ENCODE measurements around the gene DBF4.
"Not testable (repeated sequence)": the region's sequence is repeated elsewhere in the genome, so short reads cannot be mapped to it uniquely, and the experiment has no call there.

DBF4 gene

DNA sequence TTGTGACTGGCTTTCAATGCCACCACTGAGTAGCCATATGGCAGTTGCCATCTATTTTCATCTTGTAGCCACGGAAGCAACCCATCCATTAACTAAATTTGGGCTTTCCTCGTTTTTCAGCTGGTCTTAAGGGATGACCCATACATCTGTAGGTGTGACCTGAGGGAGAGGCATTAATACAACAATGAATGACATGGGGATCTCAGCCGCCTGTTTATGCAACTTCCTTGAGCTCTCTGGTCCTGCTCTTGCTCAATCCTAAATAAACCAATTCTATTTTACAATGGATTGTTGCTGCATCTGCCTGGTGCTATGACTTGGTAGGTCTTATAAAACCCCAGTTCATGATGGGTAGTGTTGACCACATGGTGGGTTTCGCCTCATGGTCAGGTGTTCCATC is 35.8 kb downstream of the DBF4 start:
- TF ChIP-seq JUND (IDR thresholded peaks at IDR 0.05; ENCODE audit: low read depth): no peak
- no peak for DNase-seq (ENCODE audit: low read depth in 1 of 2, low spot score in 1 of 2)
- in situ Hi-C loops (cut with HindIII; ENCODE audit: low pct_unique_long_range_greater_than_20kb, low sequenced_read_pairs): no loop called here

DNA sequence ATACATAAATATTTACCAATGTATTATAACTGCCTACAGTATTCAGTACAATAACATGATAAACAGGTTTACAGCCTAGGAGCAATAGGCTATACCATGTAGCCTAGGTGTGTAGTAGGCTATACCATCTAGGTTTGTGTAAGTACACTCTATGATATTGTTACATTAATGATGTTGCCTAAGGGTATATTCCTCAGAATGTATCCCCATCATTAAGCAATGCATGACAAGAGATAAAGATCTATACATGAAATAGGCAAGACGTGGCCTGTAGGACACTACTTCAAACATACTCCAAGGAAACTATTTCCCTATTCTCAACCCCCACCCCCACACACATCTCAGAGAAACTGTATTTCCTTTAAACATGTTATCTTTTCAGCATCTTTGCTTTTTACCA is 42.4 kb downstream of the DBF4 start:
- peak in 1 of 2 experiments; percentile 29 for DNase-seq (ENCODE audit: low read depth in 1 of 2, low spot score in 1 of 2)
- in situ Hi-C loops (cut with HindIII; ENCODE audit: low pct_unique_long_range_greater_than_20kb, low sequenced_read_pairs): no loop called here

DNA sequence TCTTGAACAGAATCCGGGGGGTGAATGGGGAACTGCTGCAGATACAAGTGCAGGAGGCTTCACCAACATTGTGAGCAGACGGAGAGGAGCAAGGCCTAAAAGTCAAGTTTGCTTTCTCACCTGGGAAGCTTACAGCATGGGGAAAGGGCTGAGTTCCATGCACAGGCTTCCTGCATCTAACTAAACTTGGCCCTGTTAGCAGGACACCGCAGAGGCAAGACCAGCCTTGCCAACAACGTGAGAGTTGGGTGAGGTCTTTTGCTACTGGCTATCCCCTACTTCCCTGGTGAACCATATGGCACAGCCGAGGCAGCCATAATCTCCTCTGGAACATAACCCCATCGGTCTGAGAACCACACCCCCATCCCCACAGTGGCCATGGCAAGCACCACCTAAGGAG is 43.6 kb downstream of the DBF4 start:
- in situ Hi-C loops (cut with HindIII; ENCODE audit: low pct_unique_long_range_greater_than_20kb, low sequenced_read_pairs): no loop called here
- no peak for TF ChIP-seq JUND (IDR thresholded peaks at IDR 0.05; ENCODE audit: low read depth)
- DNase-seq (ENCODE audit: low read depth in 1 of 2, low spot score in 1 of 2): no peak

More for the DNA sequence above, 42.4 kb downstream of the DBF4 start:
- TF ChIP-seq JUND (IDR thresholded peaks at IDR 0.05; ENCODE audit: low read depth): no peak

- no peak for DNase-seq (ENCODE audit: low read depth in 1 of 2, low spot score in 1 of 2)
- TF ChIP-seq JUND (IDR thresholded peaks at IDR 0.05; ENCODE audit: low read depth): no peak
- in situ Hi-C loops (cut with HindIII; ENCODE audit: low pct_unique_long_range_greater_than_20kb, low sequenced_read_pairs): no loop called here
Observed at GRCh38 chr7:87920578-87920977, 44.3 kb downstream of the DBF4 start.

DNA sequence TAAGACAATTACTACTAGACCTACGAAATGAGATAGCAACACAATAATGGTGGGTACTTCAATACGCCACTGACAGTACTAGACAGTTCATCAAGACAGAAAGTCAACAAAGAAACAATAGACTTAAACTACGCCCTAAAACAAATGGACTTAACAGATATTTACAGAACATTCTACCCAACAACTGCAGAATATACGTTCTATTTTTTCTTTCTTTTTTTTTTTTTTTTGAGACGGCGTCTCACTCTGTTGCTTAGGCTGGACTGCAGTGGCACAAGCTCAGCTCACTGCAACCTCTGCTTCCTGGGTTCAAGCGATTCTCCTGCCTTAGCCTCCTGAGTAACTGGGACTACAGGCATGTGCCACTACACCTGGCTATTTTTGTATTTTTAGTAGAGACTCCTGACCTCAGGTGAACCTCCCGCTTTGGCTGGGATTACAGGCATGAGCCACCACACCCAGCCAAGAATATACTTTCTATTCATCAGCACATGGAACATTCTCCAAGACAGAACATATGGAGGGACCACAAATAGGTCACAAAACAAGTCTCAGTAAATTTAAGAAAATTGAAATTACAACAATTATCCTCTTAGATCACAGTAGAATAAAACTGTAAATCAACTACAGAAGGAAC is 46.6 kb downstream of the DBF4 start:
- in situ Hi-C loops (cut with HindIII; ENCODE audit: low pct_unique_long_range_greater_than_20kb, low sequenced_read_pairs); DNase-seq (ENCODE audit: low read depth in 1 of 2, low spot score in 1 of 2): not testable (repeated sequence)

- no peak for DNase-seq (ENCODE audit: low read depth in 1 of 2, low spot score in 1 of 2)
- TF ChIP-seq JUND (IDR thresholded peaks at IDR 0.05; ENCODE audit: low read depth): no peak
- in situ Hi-C loops (cut with HindIII; ENCODE audit: low pct_unique_long_range_greater_than_20kb, low sequenced_read_pairs): no loop called here
Observed at GRCh38 chr7:87926581-87927461, 50.5 kb downstream of the DBF4 start.

GRCh38 chr7:87933605-87933952 is 57.3 kb downstream of the DBF4 start:
- no peak for TF ChIP-seq JUND (IDR thresholded peaks at IDR 0.05; ENCODE audit: low read depth)
- in situ Hi-C loops (cut with HindIII; ENCODE audit: low pct_unique_long_range_greater_than_20kb, low sequenced_read_pairs): no loop called here
- no peak for DNase-seq (ENCODE audit: low read depth in 1 of 2, low spot score in 1 of 2)

DNA sequence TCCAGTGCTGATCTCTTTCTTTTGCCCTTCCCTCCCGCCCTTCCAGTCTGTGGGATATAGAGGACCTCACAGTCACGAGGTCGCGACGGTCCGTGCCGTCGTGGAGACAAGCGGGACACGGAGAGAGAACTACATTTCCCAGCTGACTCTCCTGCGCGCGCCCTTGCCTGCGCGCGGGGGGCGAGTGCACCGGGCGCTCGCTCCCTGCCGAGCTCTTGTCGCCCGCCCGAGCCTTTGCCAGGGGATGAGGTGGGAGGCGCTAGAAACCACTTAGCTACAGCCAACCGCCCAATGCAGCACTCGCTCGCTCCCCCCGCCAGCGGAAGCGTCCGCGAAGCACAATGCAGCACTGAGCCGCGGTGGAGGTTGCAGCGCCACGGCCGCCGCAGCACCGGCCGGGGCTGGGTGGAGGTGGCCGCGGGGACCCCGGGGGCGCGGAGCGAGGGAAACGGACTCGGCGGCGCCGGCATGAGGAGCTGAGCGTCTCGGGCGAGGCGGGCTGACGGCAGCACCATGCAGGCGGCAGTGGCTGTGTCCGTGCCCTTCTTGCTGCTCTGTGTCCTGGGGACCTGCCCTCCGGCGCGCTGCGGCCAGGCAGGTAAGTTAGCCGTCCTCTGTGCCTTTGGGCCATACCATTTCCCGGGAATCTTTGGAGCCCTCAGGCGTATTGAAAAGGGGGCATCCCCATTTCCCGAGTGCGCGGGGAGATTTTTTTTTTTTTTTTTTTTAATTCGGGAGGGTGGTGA is 57.8 kb downstream of the DBF4 start, which contains the start of gene ADAM22:
Gene ADAM22, plus strand, starts transcription at position 299 of the 746 bp plus-strand sequence. Its CDS starts 215 bp downstream, at position 514.
- in situ Hi-C loops (cut with HindIII; ENCODE audit: low pct_unique_long_range_greater_than_20kb, low sequenced_read_pairs): no loop called here
- DNase-seq (ENCODE audit: low read depth in 1 of 2, low spot score in 1 of 2): peak; percentile 72 to 91
- TF ChIP-seq JUND (IDR thresholded peaks at IDR 0.05; ENCODE audit: low read depth): no peak

DNA sequence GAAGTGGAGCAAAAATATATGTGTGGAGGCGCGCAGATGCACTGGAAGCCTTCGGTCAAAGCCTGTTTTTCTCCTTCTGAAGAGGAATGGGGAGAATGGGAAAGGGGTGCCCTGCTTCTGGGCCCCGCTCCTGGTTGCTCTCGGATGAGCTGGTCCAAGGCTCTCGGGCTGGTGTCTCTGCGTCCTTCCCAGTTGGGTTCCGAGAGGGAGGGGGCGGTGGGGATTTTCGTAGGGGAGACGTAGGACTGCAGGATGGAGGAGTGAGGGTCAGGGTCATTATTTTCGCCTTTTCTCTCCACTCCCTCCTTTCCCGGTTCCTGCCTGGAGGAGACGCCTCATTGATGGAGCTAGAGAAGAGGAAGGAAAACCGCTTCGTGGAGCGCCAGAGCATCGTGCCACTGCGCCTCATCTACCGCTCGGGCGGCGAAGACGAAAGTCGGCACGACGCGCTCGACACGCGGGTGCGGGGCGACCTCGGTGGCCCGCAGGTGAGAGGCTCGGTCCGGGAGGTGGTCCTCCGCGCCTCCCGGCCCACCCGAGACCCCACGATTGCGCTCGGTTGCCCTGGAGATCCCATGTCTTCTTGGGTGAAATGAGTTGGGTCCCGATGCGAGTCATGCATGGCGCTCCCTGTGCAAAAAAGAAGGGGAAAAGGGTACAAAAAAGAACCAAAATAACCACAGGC is 58.5 kb downstream of the DBF4 start:
- no peak for TF ChIP-seq JUND (IDR thresholded peaks at IDR 0.05; ENCODE audit: low read depth)
- in situ Hi-C loops (cut with HindIII; ENCODE audit: low pct_unique_long_range_greater_than_20kb, low sequenced_read_pairs): no loop called here
- peak; percentile 20 to 26 for DNase-seq (ENCODE audit: low read depth in 1 of 2, low spot score in 1 of 2)

DNA sequence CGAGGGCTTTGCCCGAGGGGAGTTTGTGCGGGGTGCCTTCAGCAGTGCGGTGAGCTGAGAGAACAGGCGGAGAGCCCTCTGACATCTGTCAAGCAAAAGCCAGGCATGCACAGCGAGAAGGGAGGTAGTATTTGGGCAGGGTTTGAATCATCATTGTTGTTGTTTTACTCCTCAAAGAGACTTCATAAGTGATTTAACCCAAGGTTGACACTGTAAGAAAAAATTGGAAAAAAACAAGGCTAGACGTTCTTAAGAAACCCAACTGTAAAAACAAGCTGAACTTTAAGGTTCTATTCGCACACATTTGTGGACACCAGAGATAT is 59.1 kb downstream of the DBF4 start:
- TF ChIP-seq JUND (IDR thresholded peaks at IDR 0.05; ENCODE audit: low read depth): no peak
- DNase-seq (ENCODE audit: low read depth in 1 of 2, low spot score in 1 of 2): no peak
- in situ Hi-C loops (cut with HindIII; ENCODE audit: low pct_unique_long_range_greater_than_20kb, low sequenced_read_pairs): no loop called here

GRCh38 chr7:87941138-87941537 is 64.8 kb downstream of the DBF4 start:
- no peak for DNase-seq (ENCODE audit: low read depth in 1 of 2, low spot score in 1 of 2)
- no peak for TF ChIP-seq JUND (IDR thresholded peaks at IDR 0.05; ENCODE audit: low read depth)
- in situ Hi-C loops (cut with HindIII; ENCODE audit: low pct_unique_long_range_greater_than_20kb, low sequenced_read_pairs): no loop called here

DNA sequence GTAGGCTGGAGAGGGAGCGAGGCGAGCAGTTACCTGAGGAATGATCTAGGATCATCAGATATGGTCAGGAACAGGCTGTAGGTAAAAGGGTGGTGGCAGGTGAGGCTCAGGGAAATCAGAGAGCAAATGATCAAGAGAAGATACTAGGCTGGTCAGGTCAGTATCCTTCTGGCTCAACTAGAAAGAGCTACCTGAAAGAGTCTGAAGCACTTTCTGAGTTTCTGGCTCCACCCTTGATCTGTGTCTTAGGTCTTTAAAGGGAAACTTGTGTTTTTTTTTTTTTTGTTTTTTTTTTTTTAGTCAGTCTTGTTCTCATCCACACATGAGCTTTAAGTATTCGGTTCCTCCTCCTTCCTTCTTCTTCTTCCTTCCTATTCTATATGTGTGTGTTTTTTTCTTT is 68.3 kb downstream of the DBF4 start:
- DNase-seq (ENCODE audit: low read depth in 1 of 2, low spot score in 1 of 2): no peak
- no peak for TF ChIP-seq JUND (IDR thresholded peaks at IDR 0.05; ENCODE audit: low read depth)
- in situ Hi-C loops (cut with HindIII; ENCODE audit: low pct_unique_long_range_greater_than_20kb, low sequenced_read_pairs): no loop called here

GRCh38 chr7:87945926-87946325 is 69.6 kb downstream of the DBF4 start:
- DNase-seq (ENCODE audit: low read depth in 1 of 2, low spot score in 1 of 2); in situ Hi-C loops (cut with HindIII; ENCODE audit: low pct_unique_long_range_greater_than_20kb, low sequenced_read_pairs): not testable (repeated sequence)
